Sciatic nerve (tissue), 2 donors: ENCODE data around the gene FAM131A. TPM values are rescaled to one million over a fixed set of nuclear protein-coding genes. Genes with fewer than 3 reads are reported as not detected.

Experiments used
- ATAC-seq: fragments of 200-7000 bp; cut with Tn5 transposase; one replicate; pipeline ENCODE4 v1.9.1; 2020; ENCODE audit warnings: mild to moderate bottlenecking, moderate library complexity
- DNase-seq: peaks from one replicate; pipeline ENCODE4 v3.0.0-alpha.2; 2020; ENCODE audit warnings: low spot score
- intact Hi-C: fragments of 100-400 bp; cut with DNase I; formaldehyde crosslinking; loops from one replicate; pipeline ENCODE4 v1.14.2; 2022
- total RNA-seq: library from RNA; stranded (reverse); fragmentation: NEBNext Ultra II Directional; extraction: Animal tissue kit (Norgen Biotek cat#: 25700); gene quantifications from one replicate; pipeline ENCODE4 v1.2.1, GENCODE V29; 2021
- donor health status: DM: no; HTN: no; CAD: no.
- donor health status: DM: no; HTN: no; CAD: no.

FAM131A gene
- total RNA-seq, result 22.6 TPM

- intact Hi-C loops, result no loop called here
- ATAC-seq, result peak; percentile 41
- DNase-seq, result no peak
These were observed at the start of gene FAM131A for GRCh38 chr3:184337399-184337714. FAM131A (plus strand) TSS chr3:184337600; CDS start chr3:184337631, 31 bp downstream.

GRCh38 chr3:184289426-184289938 is 47.9 kb upstream of the FAM131A start:
- DNase-seq, result peak; percentile 67
- intact Hi-C loops, result no loop called here
- peak; percentile 25 for ATAC-seq

- ATAC-seq (no peak), DNase-seq (no peak)
- intact Hi-C loops, result no loop called here
These were observed 47.1 kb upstream of the FAM131A start for GRCh38 chr3:184290331-184290730.

- DNase-seq (no peak), ATAC-seq (no peak)
- intact Hi-C loops, result no loop called here
These were observed 46.2 kb upstream of the FAM131A start for GRCh38 chr3:184291044-184291737.

- no peak for DNase-seq
- intact Hi-C loops, result no loop called here
- ATAC-seq, result no peak
These were observed 45.5 kb upstream of the FAM131A start for GRCh38 chr3:184291738-184292445.

GRCh38 chr3:184295771-184296170 is 41.6 kb upstream of the FAM131A start:
- no peak for ATAC-seq

GRCh38 chr3:184296616-184297015 is 40.8 kb upstream of the FAM131A start:
- ATAC-seq (no peak), DNase-seq (no peak)
- intact Hi-C loops, result no loop called here

More at GRCh38 chr3:184295771-184296170, 41.6 kb upstream of the FAM131A start:
- intact Hi-C loops, result no loop called here
- no peak for DNase-seq

- ATAC-seq (peak; percentile 99), DNase-seq (peak; percentile 98)
- intact Hi-C loops, result no loop called here
These were observed 38.5 kb upstream of the FAM131A start, which contains the start of gene PSMD2 for GRCh38 chr3:184298759-184299487. PSMD2 (plus strand) TSS chr3:184299241; CDS start chr3:184299267, 26 bp downstream.

GRCh38 chr3:184299488-184300377 is 37.7 kb upstream of the FAM131A start:
- no peak for ATAC-seq
- intact Hi-C loops, result no loop called here
- no peak for DNase-seq

- DNase-seq, result no peak
- intact Hi-C loops, result no loop called here
- ATAC-seq, result no peak
These were observed 37.1 kb upstream of the FAM131A start for GRCh38 chr3:184300378-184300720.

GRCh38 chr3:184305577-184305976 is 31.8 kb upstream of the FAM131A start:
- ATAC-seq (no peak), DNase-seq (no peak)
- intact Hi-C loops, result no loop called here

- intact Hi-C loops, result no loop called here
- ATAC-seq, result no peak
- DNase-seq, result no peak
These were observed 30.9 kb upstream of the FAM131A start for GRCh38 chr3:184306341-184306972.

GRCh38 chr3:184307915-184308314 is 29.5 kb upstream of the FAM131A start:
- DNase-seq, result no peak
- intact Hi-C loops, result no loop called here
- ATAC-seq, result no peak

- intact Hi-C loops, result no loop called here
These were observed 28.7 kb upstream of the FAM131A start for GRCh38 chr3:184308744-184309143.

GRCh38 chr3:184311633-184312032 is 25.8 kb upstream of the FAM131A start:
- DNase-seq (no peak), ATAC-seq (no peak)
- intact Hi-C loops, result no loop called here

More at GRCh38 chr3:184308744-184309143, 28.7 kb upstream of the FAM131A start:
- ATAC-seq (no peak), DNase-seq (no peak)

- ATAC-seq, result peak; percentile 93
- peak; percentile 97 for DNase-seq
- intact Hi-C loops, result no loop called here
These were observed 23.1 kb upstream of the FAM131A start, which contains the start of gene EIF4G1 for GRCh38 chr3:184314363-184314699. EIF4G1 (plus strand) TSS chr3:184314606; CDS start chr3:184315797, 1,191 bp downstream.

GRCh38 chr3:184314700-184315542 is 22.5 kb upstream of the FAM131A start:
- DNase-seq (peak; percentile 90), ATAC-seq (peak; percentile 75)
- intact Hi-C loops, result no loop called here

- no peak for DNase-seq
- intact Hi-C loops, result no loop called here
- ATAC-seq, result no peak
These were observed 21.9 kb upstream of the FAM131A start for GRCh38 chr3:184315543-184315867.
